ENCODE measurements around the gene CTDP1. TPM values are rescaled to one million over a fixed set of nuclear protein-coding genes. Genes with fewer than 3 reads are reported as not detected.

CTDP1 gene
- total RNA-seq, 1 donor from 2014 or later: 23.1 TPM

- H3K27me3 Mint-ChIP-seq (ENCODE audit: unreplicated experiment): peaks cover 43% of the 10 kb centered on the region
- no peaks in the 10 kb centered on the region for H3K36me3 Mint-ChIP-seq (ENCODE audit: unreplicated experiment)
These were observed 115.8 kb downstream of the CTDP1 start for GRCh38 chr18:79795446-79795845.

DNA sequence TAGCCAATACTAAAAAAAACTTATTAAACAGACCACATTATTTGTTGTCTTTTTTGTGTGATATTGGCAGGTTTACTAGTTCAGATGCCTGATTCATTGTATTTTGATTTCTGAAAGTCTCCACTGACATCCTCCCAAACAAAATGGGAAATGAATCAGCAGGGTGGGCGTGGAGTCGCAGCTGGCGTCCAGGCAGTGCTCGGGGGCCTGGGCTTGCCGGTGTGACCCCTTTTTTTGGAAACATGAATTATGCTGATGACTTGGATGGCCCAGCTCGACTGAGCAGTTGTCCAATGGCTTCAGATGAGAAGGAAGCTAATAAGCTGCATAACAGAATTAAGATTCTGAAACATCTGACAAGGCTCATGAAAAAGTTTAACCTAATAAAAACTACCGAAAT, 116.4 kb downstream of the CTDP1 start:
- Mint-ChIP-seq H3K4me1 (ENCODE audit: unreplicated experiment) (peaks cover 13% of the 10 kb centered on the region), H3K27ac (ENCODE audit: unreplicated experiment) (no peak overlapping the region), H3K36me3 (ENCODE audit: unreplicated experiment) (no peaks in the 10 kb centered on the region), H3K9me3 (ENCODE audit: unreplicated experiment) (no peaks in the 10 kb centered on the region), H3K4me3 (ENCODE audit: unreplicated experiment) (peak overlapping the region; percentile 23), H3K27me3 (ENCODE audit: unreplicated experiment) (peaks cover 41% of the 10 kb centered on the region)
- no peak for DNase-seq (ENCODE audit: extremely low spot score, unreplicated experiment)
- TF ChIP-seq CTCF (IDR thresholded peaks at IDR 0.05): no peak

More at GRCh38 chr18:79795446-79795845, 115.8 kb downstream of the CTDP1 start:
- H3K9me3 Mint-ChIP-seq (ENCODE audit: unreplicated experiment): no peaks in the 10 kb centered on the region
- peaks cover 13% of the 10 kb centered on the region for H3K4me1 Mint-ChIP-seq (ENCODE audit: unreplicated experiment)
- no peak overlapping the region for H3K27ac Mint-ChIP-seq (ENCODE audit: unreplicated experiment)
- TF ChIP-seq CTCF (IDR thresholded peaks at IDR 0.05): no peak
- H3K4me3 Mint-ChIP-seq (ENCODE audit: unreplicated experiment): no peak overlapping the region
- no peak for DNase-seq (ENCODE audit: extremely low spot score, unreplicated experiment)

DNA sequence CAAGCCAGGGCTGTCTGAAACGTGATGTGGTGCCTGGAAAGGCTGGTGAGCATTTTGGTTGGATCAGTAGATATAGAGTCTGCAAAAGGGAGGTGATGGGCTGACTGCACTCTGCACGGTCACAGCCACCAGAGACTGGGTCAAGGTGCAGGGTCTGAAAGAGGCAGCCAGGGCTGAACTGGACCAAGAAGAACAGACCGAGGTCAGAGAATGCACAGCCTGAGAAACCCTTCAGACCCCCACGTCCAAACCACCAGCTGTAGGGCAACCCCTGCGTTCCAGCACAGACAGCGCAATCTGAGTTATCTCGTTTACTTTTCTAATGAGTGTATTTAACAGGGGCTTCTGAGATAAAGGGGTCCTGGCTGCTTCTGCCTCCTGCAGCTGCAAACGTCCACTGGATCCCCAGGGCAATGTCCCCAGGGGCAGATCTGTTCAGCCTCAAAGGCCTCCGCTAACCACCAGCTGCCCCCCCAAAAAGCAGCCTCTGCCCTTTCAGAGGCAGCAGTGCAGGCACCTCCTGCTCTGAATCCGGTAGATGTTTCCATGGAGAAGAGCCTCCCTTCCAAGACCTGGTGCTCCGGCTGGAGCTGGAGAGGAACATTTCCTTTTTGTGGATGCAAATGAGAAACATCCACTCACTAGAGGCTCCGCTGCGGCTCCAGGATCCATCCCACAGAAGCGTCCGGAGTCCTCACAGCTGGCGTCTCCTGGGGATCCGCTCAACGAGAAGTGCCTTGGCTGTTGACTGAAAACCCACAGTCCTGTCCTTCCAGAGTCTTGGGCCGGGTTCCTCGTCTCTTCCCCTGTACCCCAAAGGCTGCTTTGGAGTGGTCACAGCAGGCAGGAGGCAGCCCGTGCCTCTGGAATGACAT, 117.2 kb downstream of the CTDP1 start:
- Mint-ChIP-seq H3K27me3 (ENCODE audit: unreplicated experiment) (peaks cover 39% of the 10 kb centered on the region), H3K36me3 (ENCODE audit: unreplicated experiment) (no peaks in the 10 kb centered on the region), H3K4me1 (ENCODE audit: unreplicated experiment) (peaks cover 6% of the 10 kb centered on the region), H3K27ac (ENCODE audit: unreplicated experiment) (no peak overlapping the region), H3K4me3 (ENCODE audit: unreplicated experiment) (peak overlapping the region; percentile 60), H3K9me3 (ENCODE audit: unreplicated experiment) (no peaks in the 10 kb centered on the region)
- no peak for TF ChIP-seq CTCF (IDR thresholded peaks at IDR 0.05)
- DNase-seq (ENCODE audit: extremely low spot score, unreplicated experiment): no peak

GRCh38 chr18:79797518-79798345, 118.1 kb downstream of the CTDP1 start, which contains the start of gene KCNG2:
KCNG2 (plus strand) TSS chr18:79797938; CDS start chr18:79863668, 65,730 bp downstream.
- Mint-ChIP-seq H3K4me1 (ENCODE audit: unreplicated experiment) (peaks cover 6% of the 10 kb centered on the region), H3K27ac (ENCODE audit: unreplicated experiment) (no peak within 1 kb of the TSS), H3K9me3 (ENCODE audit: unreplicated experiment) (no peaks in the 10 kb centered on the region), H3K36me3 (ENCODE audit: unreplicated experiment) (no peaks in the 10 kb centered on the region), H3K4me3 (ENCODE audit: unreplicated experiment) (peak within 1 kb of the TSS; percentile 60), H3K27me3 (ENCODE audit: unreplicated experiment) (peaks cover 37% of the 10 kb centered on the region)
- peak; percentile 41 for TF ChIP-seq CTCF (IDR thresholded peaks at IDR 0.05)
- no peak for DNase-seq (ENCODE audit: extremely low spot score, unreplicated experiment)

All from osteocyte (in vitro differentiated cells).